Common myeloid progenitor, CD34-positive (primary cell): ENCODE measurements around the gene MBOAT2.

Experiments used
- CTCF ChIA-PET: fragments of 350-600 bp; sonication (Branson Sonifier 250); formaldehyde crosslinking; loops from one replicate; lab custom pipeline; 2021; ENCODE audit warnings: antibody characterized with exemption; lab: Charles Lee
- POLR2A ChIA-PET: fragments of 350-600 bp; sonication (Branson Sonifier 250); formaldehyde crosslinking; loops from one replicate; lab custom pipeline; 2021; ENCODE audit warnings: antibody characterized with exemption; lab: Charles Lee
- DNase-seq, 3 donors: peaks; one replicate each; pipeline versions ENCODE4 v3.0.0 to v3.0.0-alpha.2; 2013
- H3K27ac ChIP-seq, 2 experiments: 1 replicate in 1 of 2; 2 replicates in 1 of 2; pipeline ENCODE4 v1.7.0; 2013; ENCODE audit warnings: inconsistent platforms in 2 of 2, low read length in 2 of 2, mild to moderate bottlenecking in 2 of 2, low read depth in 1 of 2, moderate library complexity in 1 of 2; ENCODE audit not compliant: severe bottlenecking in 2 of 2, insufficient read depth in 1 of 2, poor library complexity in 1 of 2
- H3K27me3 ChIP-seq, 5 experiments: replicated peaks in 2 of 5; 1 replicate in 3 of 5; 2 replicates in 2 of 5; pipeline versions ENCODE4 v1.6.1 to v1.7.0; 2013; ENCODE audit warnings: low read length in 4 of 5, mild to moderate bottlenecking in 2 of 5, moderate library complexity in 2 of 5, inconsistent platforms in 1 of 5; ENCODE audit not compliant: insufficient read depth in 5 of 5, control insufficient read depth in 4 of 5
- H3K36me3 ChIP-seq, 4 experiments: 1 replicate in 2 of 4; 2 replicates in 2 of 4; pipeline versions ENCODE4 v1.6.1 to v1.7.0; 2013; ENCODE audit warnings: low read length in 3 of 4, control low read depth in 1 of 4, mild to moderate bottlenecking in 1 of 4; ENCODE audit not compliant: control insufficient read depth in 4 of 4, insufficient read depth in 4 of 4
- H3K4me1 ChIP-seq, 4 experiments: 1 replicate in 3 of 4; 2 replicates in 1 of 4; pipeline versions ENCODE4 v1.6.1 to v1.7.1; 2013; ENCODE audit warnings: low read length in 3 of 4, mild to moderate bottlenecking in 3 of 4, control low read depth in 1 of 4, inconsistent platforms in 1 of 4, moderate library complexity in 1 of 4; ENCODE audit not compliant: control insufficient read depth in 4 of 4, insufficient read depth in 4 of 4; ENCODE audit errors: control extremely low read depth in 1 of 4
- H3K4me3 ChIP-seq, 7 experiments: 1 replicate in 4 of 7; 2 replicates in 3 of 7; pipeline versions ENCODE4 v1.5.1 to v1.7.0; 2013; ENCODE audit warnings: mild to moderate bottlenecking in 7 of 7, low read length in 6 of 7, moderate library complexity in 6 of 7, inconsistent platforms in 2 of 7, low read depth in 2 of 7, control low read depth in 1 of 7; ENCODE audit not compliant: insufficient read depth in 4 of 7, control insufficient read depth in 1 of 7; ENCODE audit errors: extremely low read depth in 1 of 7
- H3K9me3 ChIP-seq, 5 experiments: 1 replicate in 4 of 5; 2 replicates in 1 of 5; pipeline versions ENCODE4 v1.6.1 to v1.7.1; 2013; ENCODE audit warnings: low read length in 4 of 5, mild to moderate bottlenecking in 2 of 5, inconsistent platforms in 1 of 5, low read depth in 1 of 5, moderate library complexity in 1 of 5; ENCODE audit not compliant: control insufficient read depth in 4 of 5, insufficient read depth in 2 of 5; ENCODE audit errors: control extremely low read depth in 1 of 5
- WGBS: methylation state at CpG from one replicate; pipeline ENCODE4 v1.1.5; 2013; ENCODE audit not compliant: insufficient coverage; 5-methylcytosine and 5-hydroxymethylcytosine counted together

Gene MBOAT2

DNA sequence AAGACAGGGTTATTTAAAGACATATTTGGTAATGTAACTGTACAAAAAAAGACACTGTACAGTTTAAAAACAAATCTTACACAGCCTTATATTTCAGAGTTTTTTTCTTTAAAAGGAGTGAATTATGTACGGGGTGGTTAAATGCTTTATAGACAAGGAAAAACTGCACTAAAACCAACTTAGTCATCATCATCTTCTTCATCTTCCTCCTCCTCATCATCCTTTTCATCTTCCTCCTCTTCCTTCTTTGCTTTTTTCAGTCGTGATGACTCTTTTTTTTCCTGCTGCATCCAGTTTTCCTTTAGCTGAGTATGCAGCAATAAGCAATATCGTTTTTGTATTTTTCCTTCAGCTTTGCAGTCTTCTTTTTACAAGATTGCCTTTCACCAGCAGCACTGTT lies 14.6 kb upstream of the MBOAT2 start:
- 100% methylated on average over 1 of the region's 3 CpGs for WGBS
- no peaks in the 10 kb centered on the region for H3K4me1 ChIP-seq
- CTCF ChIA-PET = no interaction called here

DNA sequence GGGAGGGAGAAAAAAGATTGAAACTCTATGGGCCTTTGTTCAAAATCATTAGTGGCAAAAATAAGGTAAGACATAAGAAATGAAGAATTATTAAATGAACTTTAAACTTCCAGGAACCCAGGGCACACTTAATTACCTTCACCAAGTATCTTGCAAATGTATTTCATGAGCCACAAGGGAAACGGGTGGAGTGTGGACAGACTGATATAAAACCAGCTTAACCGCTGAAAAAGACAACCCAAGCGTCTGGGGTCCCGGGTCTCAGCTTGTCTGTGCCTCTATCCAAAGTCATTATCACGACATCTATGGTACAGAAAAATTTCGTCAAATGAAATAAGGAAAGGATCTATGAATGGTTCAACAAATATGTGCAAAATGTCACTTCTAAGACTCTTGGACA lies 13.9 kb upstream of the MBOAT2 start:
- ChIA-PET POLR2A (interaction anchor here (1.2 kb wide), 1 partner anchor 13 kb away, joined by 5 read pairs; no protein-coding TSS in a partner anchor), CTCF (interaction anchor here (1.0 kb wide), 1 partner anchor 149 kb away, joined by 3 read pairs; no protein-coding TSS in a partner anchor)
- Histone ChIP-seq H3K27ac (no peak overlapping the region), H3K4me1 (no peaks in the 10 kb centered on the region), H3K27me3 (no peaks in the 10 kb centered on the region), H3K4me3 (no peak overlapping the region), H3K9me3 (no peaks in the 10 kb centered on the region), H3K36me3 (no peaks in the 10 kb centered on the region)
- DNase-seq = peak; percentile 36 to 67 (median 56)
- 84% methylated on average over 4 of the region's 6 CpGs for WGBS

More for the DNA sequence above, 14.6 kb upstream of the MBOAT2 start:
- Histone ChIP-seq H3K4me3 (no peak overlapping the region), H3K9me3 (no peaks in the 10 kb centered on the region), H3K27me3 (no peaks in the 10 kb centered on the region), H3K27ac (no peak overlapping the region), H3K36me3 (no peaks in the 10 kb centered on the region)
- POLR2A ChIA-PET = interaction anchor here (0.6 to 1.2 kb wide), 2 partner anchors 13 to 276 kb away, joined by 4 to 5 read pairs; no protein-coding TSS in a partner anchor
- no peak for DNase-seq

DNA sequence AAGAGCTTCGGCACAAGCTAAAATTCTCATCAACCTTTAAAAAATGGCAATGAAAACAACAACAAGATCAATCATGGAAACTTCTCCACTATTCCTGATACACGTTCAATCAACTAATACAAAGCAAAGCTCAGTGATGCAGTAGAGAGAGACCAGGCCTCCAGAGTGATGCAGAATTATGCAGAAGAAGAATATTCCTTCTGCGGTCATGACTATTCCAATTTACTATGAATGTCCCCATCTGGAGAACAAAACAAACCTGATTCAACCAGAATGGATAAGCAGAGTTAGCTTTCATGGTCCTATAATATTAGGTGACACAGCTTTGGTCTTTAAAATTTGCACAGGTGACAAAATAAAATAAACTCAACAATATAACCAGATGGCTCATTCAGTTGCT lies 12.5 kb upstream of the MBOAT2 start:
- WGBS = 100% methylated on average over 2 of the region's 3 CpGs
- CTCF ChIA-PET = interaction anchor here (0.6 kb wide), 1 partner anchor 144 kb away, joined by 3 read pairs; no protein-coding TSS in a partner anchor

DNA sequence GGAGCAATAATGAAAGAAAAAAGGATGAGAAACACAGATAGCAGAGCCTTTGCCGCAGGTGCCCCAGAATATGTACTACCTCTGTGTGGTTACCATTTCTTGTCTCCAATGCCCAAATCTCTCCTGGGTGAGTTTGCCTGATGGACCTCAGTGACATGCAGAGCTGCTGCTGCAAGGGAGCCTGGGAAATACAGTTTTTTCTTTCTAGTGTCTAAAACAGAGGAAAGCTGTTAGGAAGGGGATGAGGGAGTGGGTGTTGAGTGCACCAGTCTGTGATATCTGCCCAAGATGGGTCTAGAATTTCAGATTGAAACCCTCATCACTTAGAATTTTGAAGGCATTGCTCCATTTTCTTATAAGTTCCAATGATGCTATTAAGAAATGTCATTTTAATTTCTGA lies 9.9 kb upstream of the MBOAT2 start:
- 80% methylated on average over 1 of the region's 1 CpG for WGBS
- H3K27ac ChIP-seq = no peak overlapping the region

More for the DNA sequence above, 12.5 kb upstream of the MBOAT2 start:
- Histone ChIP-seq H3K36me3 (no peaks in the 10 kb centered on the region), H3K4me1 (no peaks in the 10 kb centered on the region), H3K27ac (no peak overlapping the region), H3K27me3 (no peaks in the 10 kb centered on the region), H3K4me3 (no peak overlapping the region), H3K9me3 (no peaks in the 10 kb centered on the region)
- DNase-seq = no peak
- POLR2A ChIA-PET = interaction anchor here (0.7 kb wide), 1 partner anchor 202 kb away, joined by 3 read pairs; no protein-coding TSS in a partner anchor

DNA sequence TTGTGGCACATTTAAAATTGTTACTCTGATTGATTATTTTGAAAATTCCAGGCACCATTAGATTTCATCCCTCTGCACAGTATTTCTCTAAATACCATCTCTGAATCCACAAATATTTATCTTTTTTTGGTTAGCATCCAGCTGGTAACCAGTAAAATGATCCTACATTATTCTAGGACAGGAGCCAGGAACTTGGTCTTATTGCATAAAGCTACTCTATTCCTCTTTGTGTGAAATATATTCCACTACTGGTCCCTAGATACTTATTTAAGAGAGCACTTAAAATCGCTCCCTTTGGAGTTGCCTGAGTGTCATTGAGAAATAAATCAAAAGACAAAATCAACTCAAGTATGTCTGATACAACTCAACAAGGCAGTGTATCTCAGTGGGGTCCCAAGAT lies 7.4 kb upstream of the MBOAT2 start:
- DNase-seq = no peak
- ChIA-PET CTCF (no interaction called here), POLR2A (no interaction called here)
- Histone ChIP-seq H3K4me3 (no peak overlapping the region), H3K27ac (no peak overlapping the region), H3K9me3 (no peaks in the 10 kb centered on the region), H3K27me3 (no peaks in the 10 kb centered on the region), H3K36me3 (no peaks in the 10 kb centered on the region), H3K4me1 (no peaks in the 10 kb centered on the region)
- 67% methylated on average over 1 of the region's 1 CpG for WGBS

More for the DNA sequence above, 9.9 kb upstream of the MBOAT2 start:
- Histone ChIP-seq H3K36me3 (no peaks in the 10 kb centered on the region), H3K9me3 (no peaks in the 10 kb centered on the region), H3K27me3 (no peaks in the 10 kb centered on the region), H3K4me1 (no peaks in the 10 kb centered on the region), H3K4me3 (no peak overlapping the region)
- DNase-seq = no peak
- CTCF ChIA-PET = no interaction called here
- POLR2A ChIA-PET = no interaction called here

DNA sequence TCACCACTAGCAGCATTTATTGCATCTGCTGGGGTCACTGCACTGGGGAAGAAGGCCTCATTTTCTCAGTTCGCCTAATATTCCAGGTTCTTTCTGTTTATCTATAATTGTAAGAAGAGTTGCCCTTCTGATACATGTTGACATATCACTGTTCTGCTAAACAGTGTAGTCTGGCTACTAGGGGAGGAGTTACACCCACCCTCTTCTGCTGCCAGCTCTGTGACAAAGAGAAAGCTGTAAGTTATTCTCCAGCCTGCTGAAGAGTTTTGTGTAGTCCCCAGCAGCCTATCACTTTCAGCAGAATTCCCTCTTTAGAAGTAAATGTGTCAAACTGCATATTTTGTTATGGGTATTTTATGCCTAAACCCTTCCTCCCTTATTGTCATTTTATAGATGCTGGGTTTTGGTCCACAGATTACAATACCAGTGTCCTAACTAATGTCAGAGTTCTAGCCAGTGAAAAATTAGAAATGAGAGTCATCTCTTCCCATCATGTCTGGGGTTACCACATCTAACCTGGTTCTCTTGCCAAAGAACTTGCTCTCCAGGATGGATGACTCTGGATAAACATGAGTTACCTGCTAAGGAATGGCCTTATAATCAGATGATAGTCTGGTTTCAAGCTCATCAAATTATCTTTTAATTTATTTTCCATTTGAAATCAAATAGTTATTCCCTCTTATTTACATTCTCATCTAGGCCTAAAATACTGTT lies 5.6 kb upstream of the MBOAT2 start:
- Histone ChIP-seq H3K9me3 (no peaks in the 10 kb centered on the region), H3K4me1 (peaks cover 0 to 8% (median 6%) of the 10 kb centered on the region in 4 experiments), H3K27me3 (no peaks in the 10 kb centered on the region), H3K27ac (no peak overlapping the region), H3K4me3 (no peak overlapping the region), H3K36me3 (no peaks in the 10 kb centered on the region)
- POLR2A ChIA-PET = no interaction called here
- DNase-seq = no peak
- no CpG with 5 or more reads among the region's 1 CpG for WGBS
- CTCF ChIA-PET = interaction anchor here (0.9 kb wide), 1 partner anchor 26 kb away, joined by 3 read pairs; no protein-coding TSS in a partner anchor

DNA sequence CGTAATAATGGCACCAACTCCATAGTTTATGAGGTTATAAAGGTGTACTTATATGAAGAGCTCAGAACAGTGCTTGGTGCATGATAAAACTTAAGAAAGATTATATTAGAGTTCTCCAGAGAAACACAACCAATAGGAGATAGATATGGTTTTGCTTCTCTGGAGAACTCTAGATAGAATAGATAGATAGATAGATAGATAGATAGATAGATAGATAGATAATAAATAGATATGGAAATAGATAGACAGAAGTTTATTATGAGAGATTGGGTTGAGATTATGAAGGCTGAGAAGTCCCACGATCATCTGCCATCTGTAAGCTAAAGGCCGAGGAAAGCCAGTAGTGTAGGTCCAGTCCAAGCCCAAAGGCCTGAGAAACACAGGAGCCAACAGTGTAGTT lies 2.9 kb upstream of the MBOAT2 start:
- Histone ChIP-seq H3K9me3 (no peaks in the 10 kb centered on the region), H3K27me3 (no peaks in the 10 kb centered on the region), H3K4me3 (no peak overlapping the region), H3K4me1 (peaks cover 0 to 23% (median 15%) of the 10 kb centered on the region in 4 experiments), H3K36me3 (no peaks in the 10 kb centered on the region), H3K27ac (no peak overlapping the region)
- no peak for DNase-seq
- CTCF ChIA-PET = interaction anchor here (1.0 to 1.5 kb wide), 4 partner anchors 8 to 149 kb away, joined by 3 to 4 read pairs (median 3); no protein-coding TSS in a partner anchor
- 100% methylated on average over 2 of the region's 3 CpGs for WGBS
- POLR2A ChIA-PET = no interaction called here
